Measurements from ENCODE around the gene RMDN2. TPM values are rescaled to one million over a fixed set of nuclear protein-coding genes. Genes with fewer than 3 reads are reported as not detected.

RMDN2 gene
- total and polyA plus RNA-seq, 9 of the 15 experiments (the other 6 are each of a cell fraction or from before 2014, with no cell fraction given) = 1.5 to 4.3 (median 2.3) TPM

DNA sequence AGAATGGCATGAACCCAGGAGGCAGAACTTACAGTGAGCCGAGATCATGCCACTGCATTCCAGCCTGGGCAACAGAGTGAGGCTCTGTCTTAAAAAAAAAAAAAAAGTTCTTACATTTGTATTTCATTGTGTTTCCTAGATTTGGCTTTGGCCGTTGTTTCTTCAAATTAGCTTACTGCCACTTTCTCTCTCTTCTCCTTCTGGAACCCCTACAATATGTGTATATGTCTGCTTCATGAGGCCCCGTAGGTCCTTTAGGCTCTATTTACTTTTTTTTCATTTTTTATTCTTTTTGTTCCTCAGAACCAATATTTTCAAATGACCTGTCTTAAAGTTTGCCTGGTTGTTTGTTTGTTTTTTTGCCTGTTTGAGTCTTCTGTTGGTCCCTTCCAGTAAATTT lies 41.2 kb downstream of the RMDN2 start:
- no peaks in the 10 kb centered on the region for H3K79me2 ChIP-seq (ENCODE audit: control insufficient read depth, insufficient read depth, low read length)
- no peak overlapping the region for H3K9ac ChIP-seq (ENCODE audit: insufficient read depth in 1 of 2, low read depth in 2 of 2, low read length in 2 of 2)
- DNase-seq (ENCODE audit: extremely low read depth in 1 of 4, low spot score in 3 of 4) (no peak), FAIRE-seq (no peak), ATAC-seq (no peak)
- TF ChIP-seq ARID2 (IDR thresholded peaks at IDR 0.05) (no peak), MBD2 (IDR thresholded peaks at IDR 0.05; ENCODE audit: borderline replicate concordance, low read depth) (no peak), ILK (tag; IDR thresholded peaks at IDR 0.05; ENCODE audit: borderline replicate concordance, low read depth) (no peak), ZEB2 (IDR thresholded peaks at IDR 0.05) (no peak)
- TF ChIP-seq, protein P1, sequence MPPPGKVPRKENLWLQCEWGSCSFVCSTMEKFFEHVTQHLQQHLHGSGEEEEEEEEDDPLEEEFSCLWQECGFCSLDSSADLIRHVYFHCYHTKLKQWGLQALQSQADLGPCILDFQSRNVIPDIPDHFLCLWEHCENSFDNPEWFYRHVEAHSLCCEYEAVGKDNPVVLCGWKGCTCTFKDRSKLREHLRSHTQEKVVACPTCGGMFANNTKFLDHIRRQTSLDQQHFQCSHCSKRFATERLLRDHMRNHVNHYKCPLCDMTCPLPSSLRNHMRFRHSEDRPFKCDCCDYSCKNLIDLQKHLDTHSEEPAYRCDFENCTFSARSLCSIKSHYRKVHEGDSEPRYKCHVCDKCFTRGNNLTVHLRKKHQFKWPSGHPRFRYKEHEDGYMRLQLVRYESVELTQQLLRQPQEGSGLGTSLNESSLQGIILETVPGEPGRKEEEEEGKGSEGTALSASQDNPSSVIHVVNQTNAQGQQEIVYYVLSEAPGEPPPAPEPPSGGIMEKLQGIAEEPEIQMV (tag; conservative IDR thresholded peaks at IDR 0.05; ENCODE audit: low read depth) = no peak
- in situ Hi-C loops (cut with MboI) (no loop called here), intact Hi-C loops (cut with micrococcal nuclease) (no loop called here)
- H3K36me3 ChIP-seq (ENCODE audit: control insufficient read depth, insufficient read depth, low read length) = no peaks in the 10 kb centered on the region
- H3K4me2 ChIP-seq (ENCODE audit: insufficient read depth, low read length) = no peak overlapping the region
- H3K27ac ChIP-seq (ENCODE audit: extremely low read depth, low read depth, low read length) = no peak overlapping the region
- POLR2A ChIA-PET = interaction anchor here (0.7 to 1.3 kb wide), 2 partner anchors 16 to 119 kb away, joined by 3 to 4 read pairs; no protein-coding TSS in a partner anchor
- no peak overlapping the region for H3K4me3 ChIP-seq
- H2AFZ ChIP-seq (ENCODE audit: low read depth, low read length) = no peak overlapping the region
- WGBS (ENCODE audit: insufficient coverage, low coverage, missing lambda C conversion rate) = 2% methylated on average over 3 of the region's 3 CpGs
- no peaks in the 10 kb centered on the region for H3K9me1 ChIP-seq (ENCODE audit: control insufficient read depth, insufficient read depth, low read length)
- BruUV-seq (replicated peaks) = no TSS peak
- H3K9me3 ChIP-seq (replicated peaks; ENCODE audit: control insufficient read depth, insufficient read depth, low read depth, low read length) = no peaks in the 10 kb centered on the region
- CTCF ChIA-PET (ENCODE audit: low intra/inter-chr PET ratio) = no interaction called here
- H4K20me1 ChIP-seq (replicated peaks; ENCODE audit: control insufficient read depth, insufficient read depth, low read length) = no peaks in the 10 kb centered on the region
- no peaks in the 10 kb centered on the region for H3K4me1 ChIP-seq (replicated peaks in 1 of 2; ENCODE audit: control insufficient read depth in 2 of 2, insufficient read depth in 2 of 2, low read length in 2 of 2)
- H3K27me3 ChIP-seq (ENCODE audit: control insufficient read depth in 2 of 2, insufficient read depth in 2 of 2, low read length in 2 of 2) = no peaks in the 10 kb centered on the region; a peak in 1 of 5 replicates

- intact Hi-C loops (cut with micrococcal nuclease) (loop anchor here (5.0 kb wide), 1 partner anchor 72 kb away; no protein-coding TSS in a partner anchor), in situ Hi-C loops (cut with MboI) (loop anchor here (10.0 kb wide), 1 partner anchor 285 kb away; no protein-coding TSS in a partner anchor)
- Histone ChIP-seq H3K27ac (ENCODE audit: extremely low read depth, low read depth, low read length) (no peak overlapping the region), H3K4me1 (replicated peaks in 1 of 2; ENCODE audit: control insufficient read depth in 2 of 2, insufficient read depth in 2 of 2, low read length in 2 of 2) (no peaks in the 10 kb centered on the region), H3K36me3 (ENCODE audit: control insufficient read depth, insufficient read depth, low read length) (no peaks in the 10 kb centered on the region), H3K4me2 (ENCODE audit: insufficient read depth, low read length) (no peak overlapping the region), H3K9me3 (replicated peaks; ENCODE audit: control insufficient read depth, insufficient read depth, low read depth, low read length) (no peaks in the 10 kb centered on the region), H3K9me1 (ENCODE audit: control insufficient read depth, insufficient read depth, low read length) (no peaks in the 10 kb centered on the region), H3K27me3 (ENCODE audit: control insufficient read depth in 2 of 2, insufficient read depth in 2 of 2, low read length in 2 of 2) (no peaks in the 10 kb centered on the region; a peak in 2 of 5 replicates), H3K4me3 (no peak overlapping the region), H3K9ac (ENCODE audit: insufficient read depth in 1 of 2, low read depth in 2 of 2, low read length in 2 of 2) (no peak overlapping the region), H3K79me2 (ENCODE audit: control insufficient read depth, insufficient read depth, low read length) (no peaks in the 10 kb centered on the region), H2AFZ (ENCODE audit: low read depth, low read length) (no peak overlapping the region), H4K20me1 (replicated peaks; ENCODE audit: control insufficient read depth, insufficient read depth, low read length) (no peaks in the 10 kb centered on the region)
- ChIA-PET CTCF (ENCODE audit: low intra/inter-chr PET ratio) (no interaction called here), POLR2A (no interaction called here)
- ATAC-seq (no peak), DNase-seq (ENCODE audit: extremely low read depth in 1 of 4, low spot score in 3 of 4) (no peak), FAIRE-seq (no peak)
- no TSS peak for BruUV-seq (replicated peaks)
- TF ChIP-seq TSC22D4 (tag; IDR thresholded peaks at IDR 0.05) = no peak
- TF ChIP-seq PPARD (CRISPR knock-in tag; IDR thresholded peaks at IDR 0.05) = no peak
- no peak for TF ChIP-seq BCLAF1 (IDR thresholded peaks at IDR 0.05; ENCODE audit: borderline replicate concordance in 1 of 2, control insufficient read depth in 1 of 2, low read depth in 2 of 2, low read length in 1 of 2)
- TF ChIP-seq PHF21A (IDR thresholded peaks at IDR 0.05; ENCODE audit: borderline replicate concordance, low read depth) = no peak
- no peak for TF ChIP-seq NONO (IDR thresholded peaks at IDR 0.05; ENCODE audit: low read depth in 2 of 2, low read length in 1 of 2)
These were observed 44.6 kb downstream of the RMDN2 start for GRCh38 chr2:37969731-37970130.

Data from K562 (cell line).